HL-60 (cell line): ENCODE data around the gene ERICH4.

Experiments used
- DNase-seq, 2 experiments: peaks; one replicate each; pipeline ENCODE4 v3.0.0-alpha.2; 2010 to 2020; ENCODE audit warnings: low read depth in 1 of 2, low spot score in 1 of 2
- H3K27ac ChIP-seq: fragments of 250-450 bp; sonication (Bioruptor Pico); replicated peaks from 2 replicates; pipeline ENCODE4 v1.5.1; 2020; ENCODE audit warnings: mild to moderate bottlenecking, moderate library complexity
- H3K27me3 ChIP-seq: fragments of 250-450 bp; sonication (Bioruptor Pico); 2 replicates; pipeline ENCODE4 v1.5.1; 2021; ENCODE audit warnings: mild to moderate bottlenecking, moderate library complexity; ENCODE audit not compliant: insufficient read depth, poor library complexity, severe bottlenecking
- H3K4me3 ChIP-seq: replicated peaks from 2 replicates; pipeline ENCODE4 v1.5.1; 2011; ENCODE audit warnings: mild to moderate bottlenecking, control low read depth, low read length; ENCODE audit not compliant: insufficient read depth
- GABPA ChIP-seq: IDR thresholded peaks from 2 replicates; pipeline ENCODE4 v1.6.1; 2012; ENCODE audit warnings: low read depth
- POLR2AphosphoS5 ChIP-seq: IDR thresholded peaks from 2 replicates; pipeline ENCODE4 v1.6.1; 2012; ENCODE audit warnings: low read depth
- SPI1 ChIP-seq: IDR thresholded peaks from 2 replicates; pipeline ENCODE4 v1.6.1; 2012; ENCODE audit warnings: low read depth, mild to moderate bottlenecking, borderline replicate concordance
- TF ChIP-seq, protein P1 (sequence below): IDR thresholded peaks from 2 replicates; pipeline ENCODE4 v1.6.1; 2012; ENCODE audit warnings: low read depth; ENCODE audit not compliant: insufficient replicate concordance
- TF ChIP-seq, protein P2 (sequence below): IDR thresholded peaks from one replicate; pipeline ENCODE4 v1.5.1; 2011; ENCODE audit warnings: low read length, control low read depth, inconsistent platforms; ENCODE audit not compliant: insufficient read depth

Gene ERICH4

DNA sequence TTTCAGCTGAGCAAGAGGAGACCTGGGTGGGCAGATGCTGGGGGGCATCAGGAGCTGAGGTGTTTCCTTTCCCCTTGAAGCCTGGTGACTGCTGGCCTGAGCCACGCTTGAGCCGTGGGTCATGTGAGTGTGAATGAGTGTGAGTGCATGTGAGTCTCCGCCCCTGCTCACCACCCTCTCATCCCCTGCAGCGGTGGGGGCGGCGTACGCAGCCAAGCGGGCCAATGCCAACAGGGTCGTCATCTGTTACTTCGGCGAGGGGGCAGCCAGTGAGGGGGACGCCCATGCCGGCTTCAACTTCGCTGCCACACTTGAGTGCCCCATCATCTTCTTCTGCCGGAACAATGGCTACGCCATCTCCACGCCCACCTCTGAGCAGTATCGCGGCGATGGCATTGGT is 21.0 kb upstream of the ERICH4 start:
- Histone ChIP-seq H3K4me3 (no peak overlapping the region), H3K27me3 (no peaks in the 10 kb centered on the region), H3K27ac (peak overlapping the region; percentile 98)
- DNase-seq: no peak
- TF ChIP-seq GABPA (no peak), SPI1 (no peak), POLR2AphosphoS5 (no peak)
- TF ChIP-seq, protein P1, sequence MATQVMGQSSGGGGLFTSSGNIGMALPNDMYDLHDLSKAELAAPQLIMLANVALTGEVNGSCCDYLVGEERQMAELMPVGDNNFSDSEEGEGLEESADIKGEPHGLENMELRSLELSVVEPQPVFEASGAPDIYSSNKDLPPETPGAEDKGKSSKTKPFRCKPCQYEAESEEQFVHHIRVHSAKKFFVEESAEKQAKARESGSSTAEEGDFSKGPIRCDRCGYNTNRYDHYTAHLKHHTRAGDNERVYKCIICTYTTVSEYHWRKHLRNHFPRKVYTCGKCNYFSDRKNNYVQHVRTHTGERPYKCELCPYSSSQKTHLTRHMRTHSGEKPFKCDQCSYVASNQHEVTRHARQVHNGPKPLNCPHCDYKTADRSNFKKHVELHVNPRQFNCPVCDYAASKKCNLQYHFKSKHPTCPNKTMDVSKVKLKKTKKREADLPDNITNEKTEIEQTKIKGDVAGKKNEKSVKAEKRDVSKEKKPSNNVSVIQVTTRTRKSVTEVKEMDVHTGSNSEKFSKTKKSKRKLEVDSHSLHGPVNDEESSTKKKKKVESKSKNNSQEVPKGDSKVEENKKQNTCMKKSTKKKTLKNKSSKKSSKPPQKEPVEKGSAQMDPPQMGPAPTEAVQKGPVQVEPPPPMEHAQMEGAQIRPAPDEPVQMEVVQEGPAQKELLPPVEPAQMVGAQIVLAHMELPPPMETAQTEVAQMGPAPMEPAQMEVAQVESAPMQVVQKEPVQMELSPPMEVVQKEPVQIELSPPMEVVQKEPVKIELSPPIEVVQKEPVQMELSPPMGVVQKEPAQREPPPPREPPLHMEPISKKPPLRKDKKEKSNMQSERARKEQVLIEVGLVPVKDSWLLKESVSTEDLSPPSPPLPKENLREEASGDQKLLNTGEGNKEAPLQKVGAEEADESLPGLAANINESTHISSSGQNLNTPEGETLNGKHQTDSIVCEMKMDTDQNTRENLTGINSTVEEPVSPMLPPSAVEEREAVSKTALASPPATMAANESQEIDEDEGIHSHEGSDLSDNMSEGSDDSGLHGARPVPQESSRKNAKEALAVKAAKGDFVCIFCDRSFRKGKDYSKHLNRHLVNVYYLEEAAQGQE: no peak
- TF ChIP-seq, protein P2, sequence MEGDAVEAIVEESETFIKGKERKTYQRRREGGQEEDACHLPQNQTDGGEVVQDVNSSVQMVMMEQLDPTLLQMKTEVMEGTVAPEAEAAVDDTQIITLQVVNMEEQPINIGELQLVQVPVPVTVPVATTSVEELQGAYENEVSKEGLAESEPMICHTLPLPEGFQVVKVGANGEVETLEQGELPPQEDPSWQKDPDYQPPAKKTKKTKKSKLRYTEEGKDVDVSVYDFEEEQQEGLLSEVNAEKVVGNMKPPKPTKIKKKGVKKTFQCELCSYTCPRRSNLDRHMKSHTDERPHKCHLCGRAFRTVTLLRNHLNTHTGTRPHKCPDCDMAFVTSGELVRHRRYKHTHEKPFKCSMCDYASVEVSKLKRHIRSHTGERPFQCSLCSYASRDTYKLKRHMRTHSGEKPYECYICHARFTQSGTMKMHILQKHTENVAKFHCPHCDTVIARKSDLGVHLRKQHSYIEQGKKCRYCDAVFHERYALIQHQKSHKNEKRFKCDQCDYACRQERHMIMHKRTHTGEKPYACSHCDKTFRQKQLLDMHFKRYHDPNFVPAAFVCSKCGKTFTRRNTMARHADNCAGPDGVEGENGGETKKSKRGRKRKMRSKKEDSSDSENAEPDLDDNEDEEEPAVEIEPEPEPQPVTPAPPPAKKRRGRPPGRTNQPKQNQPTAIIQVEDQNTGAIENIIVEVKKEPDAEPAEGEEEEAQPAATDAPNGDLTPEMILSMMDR: no peak

DNA sequence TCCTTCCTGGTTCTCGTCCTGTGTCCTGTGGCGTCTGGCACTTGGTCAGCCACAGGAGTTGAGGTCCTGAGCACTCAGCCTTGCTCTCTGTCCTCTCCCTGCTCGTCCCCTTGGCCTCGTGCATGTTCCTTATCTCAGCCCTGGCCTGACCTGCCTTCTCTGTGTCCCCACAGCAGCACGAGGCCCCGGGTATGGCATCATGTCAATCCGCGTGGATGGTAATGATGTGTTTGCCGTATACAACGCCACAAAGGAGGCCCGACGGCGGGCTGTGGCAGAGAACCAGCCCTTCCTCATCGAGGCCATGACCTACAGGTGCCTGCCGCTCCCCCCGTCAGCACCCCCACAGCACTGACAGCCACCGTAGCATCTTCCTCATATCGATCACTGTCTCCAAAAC is 20.5 kb upstream of the ERICH4 start:
- Histone ChIP-seq H3K27me3 (no peaks in the 10 kb centered on the region), H3K4me3 (no peak overlapping the region), H3K27ac (peak overlapping the region; percentile 98; the same call in 1 of the 2 replicates)
- DNase-seq: no peak
- TF ChIP-seq, protein P1: no peak
- TF ChIP-seq GABPA (no peak), SPI1 (no peak), POLR2AphosphoS5 (0 out of 2 replicates have a peak, but pooled peaks have one; percentile 11)
- TF ChIP-seq, protein P2: no peak

DNA sequence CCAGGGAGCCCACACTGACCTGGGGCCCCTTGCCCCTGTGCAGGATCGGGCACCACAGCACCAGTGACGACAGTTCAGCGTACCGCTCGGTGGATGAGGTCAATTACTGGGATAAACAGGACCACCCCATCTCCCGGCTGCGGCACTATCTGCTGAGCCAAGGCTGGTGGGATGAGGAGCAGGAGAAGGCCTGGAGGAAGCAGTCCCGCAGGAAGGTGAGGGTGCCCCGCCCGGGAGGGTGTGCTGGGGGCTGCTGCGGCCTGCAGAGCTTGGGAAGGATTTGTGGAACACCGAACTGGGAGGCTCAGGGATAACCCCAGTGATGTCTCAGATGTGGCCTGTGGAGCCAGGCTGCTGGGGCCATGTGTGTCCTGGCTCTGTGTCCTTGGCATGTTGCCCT is 20.0 kb upstream of the ERICH4 start:
- no peak overlapping the region for H3K4me3 ChIP-seq
- no peak for DNase-seq
- H3K27me3 ChIP-seq: no peaks in the 10 kb centered on the region
- H3K27ac ChIP-seq: no peak overlapping the region; the same call in 1 of the 2 replicates
- TF ChIP-seq GABPA: no peak
- TF ChIP-seq, protein P1: no peak
- TF ChIP-seq SPI1: no peak
- no peak; the same call in 1 of the 2 replicates for TF ChIP-seq POLR2AphosphoS5
- TF ChIP-seq, protein P2: no peak
